WTC11 (cell line): ENCODE measurements around the gene TYSND1. TPM values are rescaled to one million over a fixed set of nuclear protein-coding genes. Genes with fewer than 3 reads are reported as not detected.

Experiments used
- ATAC-seq: fragments of 200-7000 bp; cut with Tn5 transposase; 2 replicates; pipeline ENCODE4 v1.10.0; 2021; ENCODE audit warnings: mild to moderate bottlenecking, moderate library complexity
- CTCF ChIA-PET: fragments of 300-600 bp; sonication (Branson Sonifier 250); formaldehyde crosslinking; loops from one replicate; lab custom pipeline; 2021; ENCODE audit warnings: antibody characterized with exemption; lab: Charles Lee
- POLR2A ChIA-PET: fragments of 350-600 bp; sonication (Branson Sonifier 250); formaldehyde crosslinking; loops from one replicate; lab custom pipeline; 2021; ENCODE audit warnings: antibody characterized with exemption; lab: Charles Lee
- DNase-seq: peaks from one replicate; pipeline ENCODE4 v3.0.0; 2021; ENCODE audit warnings: low spot score
- H3K27ac Mint-ChIP-seq: 2 replicates; pipeline ENCODE4 v1.8.0; 2021; ENCODE audit warnings: mixed read lengths
- H3K27me3 Mint-ChIP-seq: 2 replicates; pipeline ENCODE4 v1.8.0; 2021; ENCODE audit warnings: low read depth, mild to moderate bottlenecking, moderate library complexity, mixed read lengths
- H3K36me3 Mint-ChIP-seq: 2 replicates; pipeline ENCODE4 v1.8.0; 2021; ENCODE audit warnings: mixed read lengths
- H3K4me1 Mint-ChIP-seq: 2 replicates; pipeline ENCODE4 v1.8.0; 2022; ENCODE audit warnings: mixed read lengths
- H3K4me3 Mint-ChIP-seq: 2 replicates; pipeline ENCODE4 v1.8.0; 2021; ENCODE audit warnings: mild to moderate bottlenecking, moderate library complexity, mixed read lengths
- H3K9me3 Mint-ChIP-seq: 2 replicates; pipeline ENCODE4 v1.8.0; 2021; ENCODE audit warnings: mixed read lengths
- CREM ChIP-seq: sonication (generic); formaldehyde crosslinking; IDR thresholded peaks from 2 replicates; pipeline ENCODE4 v1.8.1; 2022; ENCODE audit warnings: mild to moderate bottlenecking, missing genetic modification reagents, moderate library complexity
- GABPB1 ChIP-seq: sonication (generic); formaldehyde crosslinking; IDR thresholded peaks from 2 replicates; pipeline ENCODE4 v1.8.1; 2023; ENCODE audit warnings: mild to moderate bottlenecking, missing genetic modification reagents
- GTF2I ChIP-seq: fragments of 250-450 bp; sonication (Bioruptor Pico); conservative IDR thresholded peaks from 2 replicates; pipeline ENCODE4 v1.4.0; 2021; ENCODE audit warnings: mild to moderate bottlenecking
- IRF2 ChIP-seq: sonication (generic); formaldehyde crosslinking; IDR thresholded peaks from 2 replicates; pipeline ENCODE4 v1.8.0; 2022; ENCODE audit warnings: low read depth, missing genetic modification reagents, borderline replicate concordance
- NFYB ChIP-seq: sonication (generic); formaldehyde crosslinking; conservative IDR thresholded peaks from 2 replicates; pipeline ENCODE4 v1.8.0; 2022; ENCODE audit warnings: low read depth, missing genetic modification reagents
- TCF7 ChIP-seq: sonication (generic); formaldehyde crosslinking; IDR thresholded peaks from 2 replicates; pipeline ENCODE4 v1.8.0; 2022; ENCODE audit warnings: mild to moderate bottlenecking, low read depth, missing genetic modification reagents, moderate library complexity
- ZBTB21 ChIP-seq: sonication (generic); formaldehyde crosslinking; IDR thresholded peaks from 2 replicates; pipeline ENCODE4 v1.8.1; 2023; ENCODE audit warnings: mild to moderate bottlenecking, missing genetic modification reagents, borderline replicate concordance
- ZNF121 ChIP-seq: sonication (generic); formaldehyde crosslinking; IDR thresholded peaks from 2 replicates; pipeline ENCODE4 v1.8.0; 2023; ENCODE audit warnings: missing genetic modification reagents
- ZNF671 ChIP-seq: fragments of 250-450 bp; sonication (Bioruptor Pico); IDR thresholded peaks from 2 replicates; pipeline ENCODE4 v1.8.0; 2021; ENCODE audit warnings: mild to moderate bottlenecking
- total RNA-seq: library from RNA; stranded (reverse); gene quantifications from 3 replicates; pipeline ENCODE4 v1.2.3, GENCODE V29; 2021
- TF ChIP-seq, protein P1 (sequence below): fragments of 250-450 bp; sonication (Bioruptor Pico); IDR thresholded peaks from 2 replicates; pipeline ENCODE4 v1.9.0; 2021; ENCODE audit warnings: moderate library complexity, mild to moderate bottlenecking, inconsistent platforms, borderline replicate concordance
- TF ChIP-seq, protein P2 (sequence below): sonication (generic); formaldehyde crosslinking; IDR thresholded peaks from 2 replicates; pipeline ENCODE4 v1.8.1; 2023; ENCODE audit warnings: mild to moderate bottlenecking, missing genetic modification reagents, borderline replicate concordance
- TF ChIP-seq, protein P3 (sequence below): sonication (generic); formaldehyde crosslinking; IDR thresholded peaks from 2 replicates; pipeline ENCODE4 v1.8.1; 2023; ENCODE audit warnings: mild to moderate bottlenecking, moderate library complexity, missing genetic modification reagents
- TF ChIP-seq, protein P4 (sequence below): sonication (generic); formaldehyde crosslinking; IDR thresholded peaks from 2 replicates; pipeline ENCODE4 v1.8.1; 2022; ENCODE audit warnings: missing genetic modification reagents, borderline replicate concordance
- TF ChIP-seq, protein P5 (sequence below): sonication (generic); formaldehyde crosslinking; IDR thresholded peaks from 2 replicates; pipeline ENCODE4 v1.8.0; 2022; ENCODE audit warnings: mild to moderate bottlenecking, missing genetic modification reagents
- TF ChIP-seq, protein P6 (sequence below): sonication (generic); formaldehyde crosslinking; IDR thresholded peaks from 2 replicates; pipeline ENCODE4 v1.8.0; 2023; ENCODE audit warnings: missing genetic modification reagents, mild to moderate bottlenecking, borderline replicate concordance

TYSND1 gene
- total RNA-seq, 1 experiment from 2014 or later, result 18.9 TPM

DNA sequence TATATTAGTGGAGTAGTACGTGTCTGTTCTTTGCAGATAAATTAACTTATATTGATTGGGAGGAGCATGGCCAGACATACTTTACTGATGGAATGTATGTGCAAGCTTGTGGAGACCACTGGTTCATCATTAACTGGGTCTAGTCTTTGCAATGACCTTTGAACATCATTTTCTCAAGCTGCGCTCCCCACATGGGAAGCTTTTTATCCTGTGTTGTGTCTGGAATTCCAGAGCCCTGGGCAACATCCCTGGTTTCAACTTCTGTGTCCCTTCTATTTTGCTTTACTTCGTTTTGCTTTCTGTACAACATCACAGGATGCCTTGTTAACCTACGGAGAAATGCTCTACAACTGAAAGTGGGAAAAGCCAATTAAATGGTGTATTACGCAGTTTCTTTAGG, 55.5 kb downstream of the TYSND1 start:
- H3K4me3 Mint-ChIP-seq, result no peak overlapping the region

DNA sequence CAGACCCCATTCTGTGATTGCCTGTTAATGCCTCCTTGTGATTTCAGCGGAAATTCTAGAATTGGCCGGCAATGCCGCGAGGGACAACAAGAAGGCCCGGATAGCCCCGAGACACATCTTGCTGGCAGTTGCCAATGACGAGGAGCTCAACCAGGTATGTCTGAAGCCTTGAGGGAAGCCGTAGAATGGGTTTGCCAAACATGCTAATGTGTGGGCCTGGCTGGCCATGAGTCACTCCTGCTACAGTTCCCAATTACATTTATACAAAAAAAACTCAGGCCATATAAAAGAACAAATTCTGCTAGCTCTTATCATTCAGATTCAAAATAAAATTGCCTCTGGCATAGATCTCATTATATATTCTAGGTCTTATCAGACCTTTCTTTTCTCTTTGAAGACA, 56.5 kb downstream of the TYSND1 start:
- Mint-ChIP-seq H3K9me3 (no peaks in the 10 kb centered on the region), H3K36me3 (peaks cover 26% of the 10 kb centered on the region), H3K4me1 (no peaks in the 10 kb centered on the region), H3K27ac (no peak overlapping the region), H3K4me3 (no peak overlapping the region), H3K27me3 (no peaks in the 10 kb centered on the region; the same call in 1 of the 2 replicates)
- POLR2A ChIA-PET, result no interaction called here
- ATAC-seq (no peak), DNase-seq (no peak)
- TF ChIP-seq, protein P1, sequence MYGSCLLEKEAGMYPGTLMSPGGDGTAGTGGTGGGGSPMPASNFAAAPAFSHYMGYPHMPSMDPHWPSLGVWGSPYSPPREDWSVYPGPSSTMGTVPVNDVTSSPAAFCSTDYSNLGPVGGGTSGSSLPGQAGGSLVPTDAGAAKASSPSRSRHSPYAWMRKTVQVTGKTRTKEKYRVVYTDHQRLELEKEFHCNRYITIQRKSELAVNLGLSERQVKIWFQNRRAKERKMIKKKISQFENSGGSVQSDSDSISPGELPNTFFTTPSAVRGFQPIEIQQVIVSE (CRISPR knock-in tag), result no peak
- TF ChIP-seq ZBTB21 (CRISPR knock-in tag) (no peak), TCF7 (CRISPR knock-in tag) (no peak), CREM (CRISPR knock-in tag) (no peak), GTF2I (CRISPR knock-in tag) (no peak), NFYB (no peak), ZNF121 (CRISPR knock-in tag) (no peak)
- TF ChIP-seq, protein P2, sequence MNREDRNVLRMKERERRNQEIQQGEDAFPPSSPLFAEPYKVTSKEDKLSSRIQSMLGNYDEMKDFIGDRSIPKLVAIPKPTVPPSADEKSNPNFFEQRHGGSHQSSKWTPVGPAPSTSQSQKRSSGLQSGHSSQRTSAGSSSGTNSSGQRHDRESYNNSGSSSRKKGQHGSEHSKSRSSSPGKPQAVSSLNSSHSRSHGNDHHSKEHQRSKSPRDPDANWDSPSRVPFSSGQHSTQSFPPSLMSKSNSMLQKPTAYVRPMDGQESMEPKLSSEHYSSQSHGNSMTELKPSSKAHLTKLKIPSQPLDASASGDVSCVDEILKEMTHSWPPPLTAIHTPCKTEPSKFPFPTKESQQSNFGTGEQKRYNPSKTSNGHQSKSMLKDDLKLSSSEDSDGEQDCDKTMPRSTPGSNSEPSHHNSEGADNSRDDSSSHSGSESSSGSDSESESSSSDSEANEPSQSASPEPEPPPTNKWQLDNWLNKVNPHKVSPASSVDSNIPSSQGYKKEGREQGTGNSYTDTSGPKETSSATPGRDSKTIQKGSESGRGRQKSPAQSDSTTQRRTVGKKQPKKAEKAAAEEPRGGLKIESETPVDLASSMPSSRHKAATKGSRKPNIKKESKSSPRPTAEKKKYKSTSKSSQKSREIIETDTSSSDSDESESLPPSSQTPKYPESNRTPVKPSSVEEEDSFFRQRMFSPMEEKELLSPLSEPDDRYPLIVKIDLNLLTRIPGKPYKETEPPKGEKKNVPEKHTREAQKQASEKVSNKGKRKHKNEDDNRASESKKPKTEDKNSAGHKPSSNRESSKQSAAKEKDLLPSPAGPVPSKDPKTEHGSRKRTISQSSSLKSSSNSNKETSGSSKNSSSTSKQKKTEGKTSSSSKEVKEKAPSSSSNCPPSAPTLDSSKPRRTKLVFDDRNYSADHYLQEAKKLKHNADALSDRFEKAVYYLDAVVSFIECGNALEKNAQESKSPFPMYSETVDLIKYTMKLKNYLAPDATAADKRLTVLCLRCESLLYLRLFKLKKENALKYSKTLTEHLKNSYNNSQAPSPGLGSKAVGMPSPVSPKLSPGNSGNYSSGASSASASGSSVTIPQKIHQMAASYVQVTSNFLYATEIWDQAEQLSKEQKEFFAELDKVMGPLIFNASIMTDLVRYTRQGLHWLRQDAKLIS, result no peak
- TF ChIP-seq, protein P3, sequence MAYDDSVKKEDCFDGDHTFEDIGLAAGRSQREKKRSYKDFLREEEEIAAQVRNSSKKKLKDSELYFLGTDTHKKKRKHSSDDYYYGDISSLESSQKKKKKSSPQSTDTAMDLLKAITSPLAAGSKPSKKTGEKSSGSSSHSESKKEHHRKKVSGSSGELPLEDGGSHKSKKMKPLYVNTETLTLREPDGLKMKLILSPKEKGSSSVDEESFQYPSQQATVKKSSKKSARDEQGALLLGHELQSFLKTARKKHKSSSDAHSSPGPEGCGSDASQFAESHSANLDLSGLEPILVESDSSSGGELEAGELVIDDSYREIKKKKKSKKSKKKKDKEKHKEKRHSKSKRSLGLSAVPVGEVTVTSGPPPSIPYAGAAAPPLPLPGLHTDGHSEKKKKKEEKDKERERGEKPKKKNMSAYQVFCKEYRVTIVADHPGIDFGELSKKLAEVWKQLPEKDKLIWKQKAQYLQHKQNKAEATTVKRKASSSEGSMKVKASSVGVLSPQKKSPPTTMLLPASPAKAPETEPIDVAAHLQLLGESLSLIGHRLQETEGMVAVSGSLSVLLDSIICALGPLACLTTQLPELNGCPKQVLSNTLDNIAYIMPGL (CRISPR knock-in tag), result no peak
- TF ChIP-seq, protein P4, sequence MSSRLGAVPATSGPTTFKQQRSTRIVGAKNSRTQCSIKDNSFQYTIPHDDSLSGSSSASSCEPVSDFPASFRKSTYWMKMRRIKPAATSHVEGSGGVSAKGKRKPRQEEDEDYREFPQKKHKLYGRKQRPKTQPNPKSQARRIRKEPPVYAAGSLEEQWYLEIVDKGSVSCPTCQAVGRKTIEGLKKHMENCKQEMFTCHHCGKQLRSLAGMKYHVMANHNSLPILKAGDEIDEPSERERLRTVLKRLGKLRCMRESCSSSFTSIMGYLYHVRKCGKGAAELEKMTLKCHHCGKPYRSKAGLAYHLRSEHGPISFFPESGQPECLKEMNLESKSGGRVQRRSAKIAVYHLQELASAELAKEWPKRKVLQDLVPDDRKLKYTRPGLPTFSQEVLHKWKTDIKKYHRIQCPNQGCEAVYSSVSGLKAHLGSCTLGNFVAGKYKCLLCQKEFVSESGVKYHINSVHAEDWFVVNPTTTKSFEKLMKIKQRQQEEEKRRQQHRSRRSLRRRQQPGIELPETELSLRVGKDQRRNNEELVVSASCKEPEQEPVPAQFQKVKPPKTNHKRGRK (CRISPR knock-in tag), result no peak
- TF ChIP-seq, protein P5, sequence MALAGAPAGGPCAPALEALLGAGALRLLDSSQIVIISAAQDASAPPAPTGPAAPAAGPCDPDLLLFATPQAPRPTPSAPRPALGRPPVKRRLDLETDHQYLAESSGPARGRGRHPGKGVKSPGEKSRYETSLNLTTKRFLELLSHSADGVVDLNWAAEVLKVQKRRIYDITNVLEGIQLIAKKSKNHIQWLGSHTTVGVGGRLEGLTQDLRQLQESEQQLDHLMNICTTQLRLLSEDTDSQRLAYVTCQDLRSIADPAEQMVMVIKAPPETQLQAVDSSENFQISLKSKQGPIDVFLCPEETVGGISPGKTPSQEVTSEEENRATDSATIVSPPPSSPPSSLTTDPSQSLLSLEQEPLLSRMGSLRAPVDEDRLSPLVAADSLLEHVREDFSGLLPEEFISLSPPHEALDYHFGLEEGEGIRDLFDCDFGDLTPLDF (CRISPR knock-in tag), result no peak
- CTCF ChIA-PET, result interaction anchor here (0.8 to 1.2 kb wide), 2 partner anchors 17 to 132 kb away, joined by 3 to 6 read pairs; no protein-coding TSS in a partner anchor

More for the DNA sequence above, 55.5 kb downstream of the TYSND1 start:
- 0 out of 2 replicates have a peak, but pooled peaks have one; percentile 40 for TF ChIP-seq GABPB1 (CRISPR knock-in tag)
- TF ChIP-seq ZNF671, result no peak
- DNase-seq, result no peak
- Mint-ChIP-seq H3K36me3 (peaks cover 26% of the 10 kb centered on the region), H3K27me3 (no peaks in the 10 kb centered on the region), H3K4me1 (no peaks in the 10 kb centered on the region), H3K9me3 (no peaks in the 10 kb centered on the region), H3K27ac (no peak overlapping the region)
- ChIA-PET CTCF (no interaction called here), POLR2A (no interaction called here)
- ATAC-seq, result no peak

DNA sequence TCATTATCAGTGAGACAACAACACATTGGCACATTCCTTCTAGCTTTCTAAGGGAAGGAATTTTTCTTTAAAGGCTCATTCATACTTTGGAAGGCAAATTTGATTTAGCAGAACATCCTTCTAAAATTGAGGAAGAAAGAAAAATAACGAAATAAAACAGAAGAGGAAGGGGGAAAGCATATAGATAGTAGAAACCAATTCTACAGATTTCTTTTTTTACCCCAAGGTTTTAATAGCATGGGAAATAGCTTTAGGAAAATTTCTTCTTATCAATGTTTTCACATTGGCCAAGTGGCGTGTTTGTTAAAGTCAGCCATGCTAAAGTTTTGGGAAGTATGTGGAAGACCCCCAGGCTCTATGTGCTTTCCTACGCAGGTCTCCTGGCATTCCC, 58.2 kb downstream of the TYSND1 start:
- no peaks in the 10 kb centered on the region; the same call in 1 of the 2 replicates for H3K27me3 Mint-ChIP-seq
- ATAC-seq (no peak), DNase-seq (no peak)
- no peaks in the 10 kb centered on the region for H3K9me3 Mint-ChIP-seq
- H3K4me1 Mint-ChIP-seq, result no peaks in the 10 kb centered on the region
- H3K36me3 Mint-ChIP-seq, result peaks cover 12% of the 10 kb centered on the region
- H3K27ac Mint-ChIP-seq, result 0 out of 2 replicates have a peak overlapping the region, but pooled peaks have one; percentile 9
- H3K4me3 Mint-ChIP-seq, result no peak overlapping the region
- CTCF ChIA-PET, result no interaction called here
- POLR2A ChIA-PET, result no interaction called here
- no peak for TF ChIP-seq GABPB1 (CRISPR knock-in tag)
- TF ChIP-seq, protein P6, sequence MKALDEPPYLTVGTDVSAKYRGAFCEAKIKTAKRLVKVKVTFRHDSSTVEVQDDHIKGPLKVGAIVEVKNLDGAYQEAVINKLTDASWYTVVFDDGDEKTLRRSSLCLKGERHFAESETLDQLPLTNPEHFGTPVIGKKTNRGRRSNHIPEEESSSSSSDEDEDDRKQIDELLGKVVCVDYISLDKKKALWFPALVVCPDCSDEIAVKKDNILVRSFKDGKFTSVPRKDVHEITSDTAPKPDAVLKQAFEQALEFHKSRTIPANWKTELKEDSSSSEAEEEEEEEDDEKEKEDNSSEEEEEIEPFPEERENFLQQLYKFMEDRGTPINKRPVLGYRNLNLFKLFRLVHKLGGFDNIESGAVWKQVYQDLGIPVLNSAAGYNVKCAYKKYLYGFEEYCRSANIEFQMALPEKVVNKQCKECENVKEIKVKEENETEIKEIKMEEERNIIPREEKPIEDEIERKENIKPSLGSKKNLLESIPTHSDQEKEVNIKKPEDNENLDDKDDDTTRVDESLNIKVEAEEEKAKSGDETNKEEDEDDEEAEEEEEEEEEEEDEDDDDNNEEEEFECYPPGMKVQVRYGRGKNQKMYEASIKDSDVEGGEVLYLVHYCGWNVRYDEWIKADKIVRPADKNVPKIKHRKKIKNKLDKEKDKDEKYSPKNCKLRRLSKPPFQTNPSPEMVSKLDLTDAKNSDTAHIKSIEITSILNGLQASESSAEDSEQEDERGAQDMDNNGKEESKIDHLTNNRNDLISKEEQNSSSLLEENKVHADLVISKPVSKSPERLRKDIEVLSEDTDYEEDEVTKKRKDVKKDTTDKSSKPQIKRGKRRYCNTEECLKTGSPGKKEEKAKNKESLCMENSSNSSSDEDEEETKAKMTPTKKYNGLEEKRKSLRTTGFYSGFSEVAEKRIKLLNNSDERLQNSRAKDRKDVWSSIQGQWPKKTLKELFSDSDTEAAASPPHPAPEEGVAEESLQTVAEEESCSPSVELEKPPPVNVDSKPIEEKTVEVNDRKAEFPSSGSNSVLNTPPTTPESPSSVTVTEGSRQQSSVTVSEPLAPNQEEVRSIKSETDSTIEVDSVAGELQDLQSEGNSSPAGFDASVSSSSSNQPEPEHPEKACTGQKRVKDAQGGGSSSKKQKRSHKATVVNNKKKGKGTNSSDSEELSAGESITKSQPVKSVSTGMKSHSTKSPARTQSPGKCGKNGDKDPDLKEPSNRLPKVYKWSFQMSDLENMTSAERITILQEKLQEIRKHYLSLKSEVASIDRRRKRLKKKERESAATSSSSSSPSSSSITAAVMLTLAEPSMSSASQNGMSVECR (CRISPR knock-in tag), result no peak
- TF ChIP-seq IRF2 (CRISPR knock-in tag), result no peak
